SHP77 (cell line): ENCODE results near the gene FAIM2.

Experiments
- DNase-seq, 2 experiments: peaks; one replicate each; lab custom pipeline; 2025; lab: John Stamatoyannopoulos, UW

FAIM2 gene

DNA sequence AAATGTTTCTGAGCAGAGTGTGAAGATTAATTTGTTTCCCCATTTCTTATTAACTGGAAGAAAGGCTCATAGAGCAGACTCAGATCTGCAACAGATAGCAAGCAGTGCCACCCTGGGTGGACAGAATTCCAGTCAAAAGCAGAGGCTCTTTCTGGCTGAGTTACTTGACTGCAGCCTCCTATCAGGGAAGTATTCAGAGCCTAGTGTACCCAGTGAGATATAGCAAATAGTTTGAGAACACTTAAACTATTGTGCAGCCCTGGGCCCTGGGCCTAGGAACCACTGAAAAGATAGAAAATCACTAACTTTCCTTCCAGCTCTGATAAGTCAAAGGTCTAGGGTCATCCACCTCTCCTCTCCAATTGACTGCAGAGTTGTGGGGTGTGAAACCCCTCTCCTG is 35.6 kb upstream of the FAIM2 start:
- no peak for DNase-seq

DNA sequence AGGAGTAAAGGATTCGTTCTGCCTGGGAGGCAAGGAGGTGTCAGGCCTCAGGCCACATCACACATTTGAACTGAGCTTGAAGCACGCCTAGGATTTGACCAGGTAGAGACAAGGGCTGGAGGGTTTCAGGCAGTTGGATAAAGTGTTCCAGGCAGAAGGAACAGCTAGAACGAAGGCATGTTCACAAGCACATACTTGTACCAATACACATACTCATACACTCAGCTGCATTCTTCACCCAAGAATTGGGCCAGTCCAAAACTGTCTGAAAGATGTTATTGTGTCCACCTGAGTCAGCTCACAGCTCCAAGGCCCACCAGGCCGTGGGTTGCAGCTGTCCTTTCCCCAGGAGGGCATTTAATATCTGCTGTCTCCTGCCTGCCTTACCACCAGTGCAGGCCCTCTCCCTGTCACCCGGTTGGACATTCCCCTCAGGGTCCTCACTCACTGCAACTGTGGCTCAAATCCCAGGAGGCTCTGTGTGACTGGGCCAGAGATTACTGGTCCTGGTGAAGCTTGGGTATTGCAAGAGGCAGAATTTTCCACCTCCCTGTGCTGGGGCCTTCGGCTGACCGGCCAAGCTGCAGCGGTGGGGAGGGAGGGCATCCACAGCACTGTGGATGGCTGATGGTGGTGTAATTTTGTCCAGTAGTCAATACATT is 34.1 kb upstream of the FAIM2 start:
- DNase-seq = no peak

DNA sequence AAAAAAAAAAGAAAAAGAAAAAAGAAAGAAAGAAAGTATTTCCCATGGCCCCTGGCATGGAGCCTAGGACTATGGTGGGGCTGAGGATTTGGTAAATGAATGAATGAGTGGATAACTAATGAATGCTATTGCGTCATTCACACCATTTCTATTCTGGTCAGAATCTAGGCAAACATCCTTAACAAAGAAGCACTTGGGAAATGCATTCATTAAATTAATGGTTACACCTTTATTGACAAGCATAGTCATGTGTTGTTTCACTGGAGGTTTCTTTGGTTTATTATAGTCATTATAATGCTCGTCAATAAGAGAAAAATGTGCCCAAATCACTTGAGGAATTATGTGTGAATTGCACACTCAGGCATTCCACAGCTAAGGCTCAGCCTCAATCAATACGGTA is 33.2 kb upstream of the FAIM2 start:
- no peak for DNase-seq

DNA sequence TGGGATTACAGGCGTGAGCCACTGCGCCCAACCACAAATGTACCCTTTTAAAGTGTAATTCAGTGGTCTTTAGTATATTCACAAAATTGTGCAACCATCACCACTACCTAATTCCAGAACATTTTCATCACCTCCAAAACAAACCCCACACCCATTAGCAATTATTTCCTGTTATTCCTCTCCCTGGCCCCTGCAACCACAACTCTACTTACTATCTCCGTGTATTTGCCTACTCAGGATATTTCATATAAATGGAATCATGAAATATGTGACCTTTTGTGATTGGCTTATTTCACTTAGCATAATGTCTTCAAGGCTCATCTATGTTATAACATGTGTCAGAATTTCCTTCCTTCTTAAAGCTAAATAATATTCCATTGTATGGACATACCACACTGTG is 30.8 kb upstream of the FAIM2 start:
- no peak for DNase-seq

DNA sequence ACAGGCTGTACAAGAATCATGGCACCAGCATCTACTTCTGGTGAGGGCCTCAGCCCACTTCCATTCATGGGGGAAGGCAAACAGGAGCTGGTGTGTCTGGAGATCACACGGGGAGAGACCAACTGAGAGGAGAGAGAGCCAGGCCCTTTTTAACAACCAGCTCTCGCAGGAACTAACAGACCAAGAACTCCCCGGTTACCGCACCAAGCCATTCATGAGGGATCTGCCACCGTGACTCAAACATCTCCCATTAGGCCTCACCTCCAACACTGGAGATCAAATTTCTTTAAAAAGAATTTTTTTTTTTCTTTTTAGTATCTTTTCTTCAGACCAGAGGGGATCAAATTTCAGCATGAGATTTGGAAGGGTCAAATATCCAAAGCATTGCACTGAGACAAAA is 30.1 kb upstream of the FAIM2 start:
- DNase-seq = no peak

DNA sequence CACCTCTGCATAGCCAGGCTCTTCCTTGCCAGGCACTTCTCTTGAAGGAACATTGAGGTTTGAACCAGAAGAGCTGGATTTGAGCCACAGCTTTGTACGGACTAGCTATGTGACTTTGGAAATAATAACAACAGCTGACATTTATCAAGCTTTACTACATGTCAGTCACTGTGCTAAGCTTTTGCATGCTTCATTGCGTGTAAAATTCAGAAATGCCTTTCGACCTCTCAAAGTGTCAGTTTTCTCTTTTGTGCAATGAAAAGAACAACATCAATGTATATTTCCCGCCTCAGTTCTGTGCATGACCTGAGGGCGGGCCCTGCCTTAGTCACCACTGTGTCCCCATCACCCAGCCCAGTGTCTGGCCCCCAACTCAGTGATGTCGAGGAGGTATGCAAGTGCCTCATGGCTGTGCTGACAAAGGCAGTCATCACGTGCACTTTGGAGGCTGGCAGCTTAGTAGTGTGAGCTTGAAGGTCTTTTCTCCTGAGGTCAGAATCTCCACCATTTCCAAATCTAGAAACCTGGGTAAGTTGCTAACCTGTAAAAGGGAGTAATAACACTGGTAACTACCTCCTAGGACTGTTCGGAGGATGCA is 28.9 kb upstream of the FAIM2 start:
- DNase-seq = no peak

DNA sequence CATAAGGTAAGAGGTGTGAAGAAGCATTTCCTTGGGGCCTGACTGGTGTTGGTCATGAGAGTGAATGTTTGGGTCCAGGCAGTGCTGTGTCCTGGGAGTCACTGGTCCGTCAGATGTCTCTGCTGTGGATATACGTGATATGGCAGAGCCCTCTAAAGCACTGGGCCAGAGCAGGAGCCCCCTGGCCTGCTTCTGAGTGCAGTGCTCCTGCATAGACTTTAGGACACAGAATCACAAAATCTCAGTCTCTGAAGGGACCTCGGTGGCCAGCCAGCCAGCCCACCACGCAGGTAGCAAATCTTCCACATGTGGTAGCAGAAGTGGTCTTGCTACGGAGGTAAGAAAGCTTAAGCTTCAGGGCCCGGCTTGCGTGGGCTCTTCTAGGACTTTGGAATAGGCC is 28.3 kb upstream of the FAIM2 start:
- DNase-seq = no peak

DNA sequence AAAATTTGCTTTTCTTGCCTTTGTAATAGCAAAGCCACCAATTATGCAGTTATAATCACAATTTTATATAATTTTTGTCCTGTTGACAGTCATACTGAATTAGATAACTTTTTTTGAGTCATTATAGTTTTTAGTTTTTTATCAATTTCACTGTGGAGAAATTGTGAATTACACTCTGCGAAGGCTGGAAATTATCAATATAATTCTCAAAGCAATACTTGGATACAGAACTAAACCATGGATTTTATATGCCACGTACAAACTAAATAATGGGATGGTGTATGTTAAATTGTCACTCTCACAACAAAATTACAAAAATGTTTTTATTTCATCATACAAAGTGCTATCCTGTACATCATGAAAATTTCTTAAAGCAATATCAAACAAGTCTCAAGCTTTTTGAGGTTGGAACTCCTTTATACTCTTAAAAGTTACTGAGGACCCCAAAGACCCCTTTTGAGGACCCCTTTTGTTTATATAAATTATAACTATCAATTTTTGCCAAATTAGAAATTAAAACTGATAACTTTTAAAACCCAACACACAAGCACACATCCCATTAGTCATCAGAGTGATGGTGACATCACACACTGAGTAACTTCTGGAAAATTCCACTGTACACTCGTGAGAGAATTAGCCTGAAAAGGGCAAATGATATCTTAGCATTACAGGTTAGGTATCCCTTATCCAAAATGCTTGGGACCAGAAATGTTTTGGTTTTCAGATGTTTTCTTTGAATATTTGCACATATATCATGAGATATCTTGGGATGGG is 27.0 kb upstream of the FAIM2 start:
- DNase-seq = no peak

DNA sequence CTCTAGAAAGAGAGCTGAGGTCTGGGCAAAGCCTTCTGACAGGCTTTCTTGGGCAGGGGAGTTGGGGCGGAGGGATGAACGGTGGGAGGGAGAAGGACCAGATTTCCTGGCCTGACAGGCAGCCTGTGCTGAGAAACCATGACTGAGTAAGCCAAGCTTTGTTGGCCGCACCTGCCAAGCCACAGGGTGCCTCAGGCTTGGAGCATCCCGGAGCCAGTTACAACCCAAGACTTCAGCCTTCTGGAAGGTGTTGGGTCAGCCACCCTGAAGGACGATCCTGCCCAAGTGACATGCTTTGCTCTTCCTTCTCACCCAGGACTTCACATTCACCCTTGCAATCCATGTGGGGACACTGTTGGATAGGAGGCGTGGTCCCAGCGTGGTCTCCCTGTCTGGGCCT is 25.9 kb upstream of the FAIM2 start:
- no peak for DNase-seq

DNA sequence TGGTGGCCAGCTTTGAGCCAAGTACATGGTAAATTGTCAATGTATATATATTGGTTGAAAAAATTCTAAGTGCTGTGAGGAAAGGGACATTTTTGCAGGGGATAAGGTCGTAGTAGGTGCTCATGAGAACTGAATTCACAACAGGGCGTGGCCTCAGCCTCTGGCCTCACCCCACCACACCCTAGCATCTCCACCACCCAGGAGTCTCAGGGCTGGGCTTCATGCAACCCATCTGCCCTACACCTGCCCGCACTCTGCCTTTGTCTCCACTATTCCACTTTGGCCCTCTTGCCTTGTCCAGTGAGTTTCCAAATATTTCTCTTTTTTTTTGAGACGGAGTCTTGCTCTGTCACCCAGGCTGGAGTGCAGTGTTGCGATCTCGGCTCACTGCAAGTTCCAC is 24.8 kb upstream of the FAIM2 start:
- no peak for DNase-seq

DNA sequence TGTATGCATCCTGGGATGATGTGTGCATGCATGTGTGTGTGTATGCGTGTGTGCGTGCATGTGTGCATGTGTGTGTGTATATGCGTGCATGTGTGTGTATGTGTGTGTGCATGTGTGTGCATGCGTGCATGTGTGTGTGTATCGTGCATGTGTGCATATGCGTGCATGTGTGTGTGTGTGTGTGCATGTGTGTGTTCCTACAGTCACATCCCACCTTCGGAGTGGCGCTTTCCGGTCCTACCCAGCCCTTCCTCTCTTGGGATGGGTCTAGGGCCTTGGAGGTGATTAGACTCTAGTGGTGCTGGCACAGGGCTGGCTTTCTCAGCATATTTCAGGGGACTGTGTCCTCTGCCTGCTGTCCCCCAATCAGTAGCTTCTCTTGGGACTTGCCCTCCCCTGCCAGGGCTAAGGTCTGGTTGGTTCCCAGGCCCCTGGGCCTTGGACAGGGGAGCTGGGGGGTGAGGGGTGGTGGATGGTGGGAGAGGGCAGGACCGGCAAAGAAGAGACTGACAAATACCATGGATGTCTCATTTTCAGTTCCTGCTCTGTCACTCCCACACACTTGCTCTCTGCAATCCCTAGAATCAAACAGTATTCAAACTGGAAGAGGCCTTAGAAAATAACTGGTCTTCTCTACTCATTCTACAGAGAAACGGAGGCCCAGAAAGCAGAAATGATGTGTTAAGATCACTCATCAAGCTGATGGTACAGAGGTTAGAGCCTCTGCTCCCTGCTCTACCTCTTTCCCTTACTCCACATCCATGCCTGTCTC is 21.9 kb upstream of the FAIM2 start:
- no peak for DNase-seq

DNA sequence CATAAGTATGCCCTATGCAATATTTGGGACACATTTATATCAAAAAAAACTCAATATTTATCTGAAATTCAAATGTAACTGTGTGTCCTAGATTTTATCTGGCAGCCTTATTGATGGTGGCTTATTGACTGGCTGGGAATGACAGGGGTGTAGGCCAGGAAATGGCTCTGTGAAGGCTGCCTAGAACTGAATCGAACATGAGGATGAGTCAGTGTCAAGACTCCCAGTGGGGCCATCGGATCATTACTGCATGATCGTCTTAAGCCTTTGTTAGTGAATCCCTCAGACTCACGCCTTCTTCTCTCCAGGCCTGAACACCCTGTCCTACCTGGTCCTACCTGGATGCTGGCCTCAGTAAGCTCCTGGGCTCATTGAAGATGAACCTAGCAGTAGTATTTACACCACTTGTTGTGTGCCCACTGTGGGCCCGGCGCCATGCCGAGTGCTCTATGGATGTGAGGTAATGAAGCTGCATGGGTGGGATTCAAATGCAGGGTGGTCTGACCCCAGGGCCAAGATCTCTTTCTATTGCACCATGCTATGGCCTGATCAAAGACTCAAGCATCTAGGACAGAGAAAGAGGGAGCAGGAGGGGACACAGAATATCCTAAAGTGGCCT is 21.0 kb upstream of the FAIM2 start:
- DNase-seq = no peak

DNA sequence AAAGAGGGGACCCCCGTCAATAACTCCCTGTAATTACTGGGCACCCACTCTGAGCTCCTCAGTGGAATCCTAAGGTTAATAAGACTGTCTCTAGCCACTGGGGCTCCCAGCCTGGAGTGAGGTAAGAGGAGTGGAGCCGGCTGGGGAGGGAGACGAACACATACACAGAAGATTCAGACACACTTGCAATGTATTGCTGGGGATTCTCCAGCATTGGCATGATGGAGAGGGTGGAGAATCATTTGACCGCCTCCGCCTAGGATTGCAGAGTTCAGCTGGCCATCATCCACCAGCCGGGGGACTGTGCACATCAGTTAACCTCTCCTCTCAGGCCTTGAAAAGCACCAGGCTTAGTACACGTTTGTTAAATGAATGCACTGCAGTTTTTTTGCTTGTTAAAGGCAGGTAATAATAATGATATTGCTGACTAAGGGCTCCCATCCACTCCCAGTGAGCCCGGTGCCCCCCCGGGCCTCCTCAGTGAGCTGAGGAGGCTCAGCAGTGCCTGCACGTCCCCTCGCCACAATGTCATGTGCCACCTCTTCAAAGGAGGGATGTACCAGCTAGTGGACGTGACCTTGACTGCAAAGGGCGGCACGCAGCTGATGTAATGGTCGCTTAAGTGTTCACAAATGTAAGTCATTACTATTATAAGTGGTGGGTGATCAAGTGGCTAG is 20.3 kb upstream of the FAIM2 start:
- no peak for DNase-seq

DNA sequence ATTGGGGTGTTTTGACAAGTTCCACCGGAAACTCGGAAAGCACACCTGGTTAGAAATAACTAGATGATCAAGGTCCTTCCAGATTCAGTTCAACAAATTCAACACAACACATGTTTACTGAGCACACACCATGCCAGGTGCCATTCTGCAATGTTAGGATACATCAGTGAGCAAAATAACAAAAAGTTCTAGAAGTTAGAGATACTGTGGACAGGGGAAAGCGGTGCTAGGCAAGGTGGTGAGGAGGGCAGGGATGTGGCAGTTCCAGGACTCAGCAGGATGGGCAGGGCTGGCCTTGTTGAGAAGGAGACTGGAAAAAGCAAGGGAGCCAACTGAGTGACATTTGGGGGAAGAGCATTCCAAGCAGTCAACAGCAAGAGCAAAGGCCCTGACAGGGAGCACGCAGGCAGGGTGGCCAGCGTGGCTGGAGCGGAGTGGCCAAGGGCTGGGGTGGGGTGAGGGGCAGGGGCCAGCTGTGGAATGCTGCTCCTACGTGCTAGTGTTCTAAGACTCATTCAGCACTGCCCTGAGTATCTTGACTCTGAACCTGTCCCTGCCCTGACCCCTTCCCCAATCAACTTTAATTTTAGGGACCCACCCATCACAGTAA is 19.4 kb upstream of the FAIM2 start:
- DNase-seq = no peak

DNA sequence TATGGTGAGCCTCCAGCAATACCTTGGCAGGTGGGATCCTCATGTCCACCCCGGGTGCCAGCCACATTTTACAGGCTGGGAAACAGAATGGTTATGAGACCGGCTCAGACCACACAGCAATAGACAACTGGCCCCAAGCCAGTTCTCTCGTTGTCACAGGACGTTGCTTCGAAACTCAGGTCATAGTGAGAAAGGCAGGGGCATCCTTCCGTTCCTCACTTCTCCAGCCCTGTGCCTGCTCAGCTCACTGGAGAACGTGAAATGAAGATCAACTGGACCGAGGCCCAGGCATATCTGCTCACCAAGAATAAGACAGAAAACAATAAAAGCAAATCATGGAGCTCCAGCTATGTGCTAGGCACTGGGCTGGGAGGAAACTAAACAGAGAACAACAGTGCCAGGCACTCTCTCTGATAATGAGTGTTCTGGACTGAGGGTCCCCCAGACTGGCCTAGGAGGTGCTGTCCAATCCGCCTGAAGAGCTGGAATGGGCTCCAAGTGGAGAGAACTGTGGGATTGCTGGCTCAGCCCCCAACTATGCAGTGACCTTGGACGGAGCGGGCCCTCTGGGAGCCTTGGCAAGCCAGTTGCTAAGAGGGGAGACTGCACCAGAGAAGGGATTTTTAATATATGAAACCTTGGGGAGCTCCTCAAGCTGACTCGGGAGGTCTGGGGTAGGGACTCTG is 18.8 kb upstream of the FAIM2 start:
- DNase-seq = no peak

DNA sequence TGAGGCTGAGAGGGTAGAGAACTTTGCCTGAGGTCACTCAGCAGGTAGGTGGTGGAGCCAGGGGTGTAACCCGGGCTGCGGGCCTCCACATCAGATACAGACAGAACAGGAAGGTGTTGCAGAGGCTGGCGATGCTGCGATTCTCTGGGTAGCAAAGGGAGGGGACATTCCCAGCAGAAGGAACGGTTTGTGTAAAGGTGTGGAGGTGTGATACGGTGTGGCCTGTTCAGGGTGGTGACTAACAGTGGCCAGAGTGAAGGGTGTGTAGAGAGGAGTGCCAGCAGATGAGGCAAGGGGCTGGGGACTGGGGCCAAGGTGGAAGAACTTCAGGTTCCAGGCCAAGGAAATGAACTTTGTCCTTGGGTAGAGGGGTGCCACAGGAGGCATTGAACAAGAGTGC is 18.2 kb upstream of the FAIM2 start:
- no peak for DNase-seq

DNA sequence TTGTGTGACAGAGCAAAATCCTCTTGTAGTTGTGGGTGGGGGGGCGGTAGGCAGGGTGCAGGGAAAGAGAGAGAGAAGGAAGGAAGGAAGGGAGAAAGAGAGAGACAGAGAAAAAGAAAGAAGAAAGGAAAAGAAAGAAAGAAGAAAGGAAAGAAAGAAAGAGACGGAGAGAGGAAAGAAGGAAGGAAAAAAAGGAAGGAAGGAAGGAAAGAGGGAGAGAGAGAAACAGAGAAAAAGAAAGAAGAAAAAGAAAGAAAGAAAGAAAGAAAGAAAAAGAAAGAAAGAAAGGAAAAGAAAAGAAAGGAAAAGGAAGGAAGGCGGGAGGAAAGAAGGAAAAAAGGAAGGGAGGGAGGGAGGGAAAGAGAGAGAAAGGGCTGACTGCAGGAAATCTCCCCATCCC is 17.6 kb upstream of the FAIM2 start:
- no peak for DNase-seq

DNA sequence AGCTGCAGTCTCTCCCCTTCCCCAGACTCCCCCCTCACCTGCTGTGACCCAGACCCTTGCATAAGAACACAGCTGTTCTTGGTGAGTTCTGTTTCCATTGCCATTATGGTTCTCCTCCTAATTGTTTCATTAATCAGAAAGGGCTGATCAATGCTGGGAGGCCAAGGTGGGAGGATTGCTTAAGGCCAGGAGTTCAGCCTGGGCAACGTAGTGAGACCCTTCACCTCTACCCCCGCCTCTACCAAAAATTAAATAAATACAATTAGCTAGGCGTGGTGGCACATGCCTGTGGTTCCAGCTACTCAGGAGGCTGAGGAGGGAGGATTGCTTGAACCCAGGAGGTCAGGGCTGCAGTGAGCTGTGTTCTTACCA is 17.2 kb upstream of the FAIM2 start:
- DNase-seq = no peak

DNA sequence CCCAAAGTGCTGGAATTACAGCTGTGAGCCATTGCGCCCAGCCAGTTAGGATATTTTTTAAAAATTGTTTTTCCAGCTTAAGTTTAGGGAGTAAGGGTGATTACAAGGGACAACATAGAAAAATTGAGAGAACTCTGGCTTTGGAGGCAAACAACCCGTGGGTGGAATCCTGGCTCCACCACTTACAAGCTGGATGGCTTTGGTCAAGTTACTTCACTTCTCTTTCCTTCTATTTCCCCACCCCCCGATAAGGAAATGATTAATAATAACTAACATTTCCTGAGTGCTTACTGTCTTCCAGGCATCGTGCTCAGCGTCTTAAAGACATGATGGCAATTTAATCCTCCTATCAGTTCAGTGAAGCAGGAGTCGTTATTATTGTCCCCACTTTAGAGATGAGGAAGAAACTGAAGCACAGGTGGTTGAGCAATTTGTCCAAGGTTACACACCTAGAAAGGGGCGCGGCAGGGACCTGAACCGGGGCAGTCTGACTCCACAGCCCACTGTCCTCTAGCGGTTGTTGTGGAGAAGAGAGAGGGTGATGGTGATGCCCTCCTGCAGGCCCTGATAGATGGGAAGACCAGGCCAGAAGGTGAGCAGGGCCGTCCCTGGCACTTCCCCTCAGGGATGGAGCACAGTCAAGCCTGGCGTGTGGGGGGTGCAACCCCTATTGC is 16.7 kb upstream of the FAIM2 start:
- DNase-seq = no peak

DNA sequence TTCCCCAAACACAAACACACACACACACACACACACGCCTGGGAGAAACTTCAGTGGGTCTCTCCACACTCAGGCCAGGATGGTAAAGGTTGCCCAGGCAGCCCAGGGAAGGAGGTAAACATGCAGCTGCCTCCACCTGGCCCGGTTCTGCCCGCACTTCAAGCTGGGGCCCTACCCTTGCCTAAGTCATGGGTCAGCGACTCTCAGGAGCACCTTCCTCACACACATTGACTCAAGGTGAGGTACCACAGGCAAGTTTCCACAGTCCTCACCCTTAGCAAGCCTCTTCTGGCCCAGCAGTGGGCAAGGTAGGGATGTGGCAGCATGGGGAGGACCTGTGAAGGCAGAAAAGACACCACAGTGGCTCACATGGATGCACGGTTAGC is 14.1 kb upstream of the FAIM2 start:
- DNase-seq = no peak
